B cell (primary cell): ENCODE data around the gene RFX2.

Source experiments
- CTCF ChIP-seq: fragments of 200-600 bp; IDR thresholded peaks from one replicate; pipeline ENCODE4 v1.8.0; 2022; ENCODE audit warnings: antibody characterized with exemption, mild to moderate bottlenecking
- EZH2 ChIP-seq: IDR thresholded peaks from 2 replicates; pipeline ENCODE4 v1.6.1; 2012; ENCODE audit warnings: borderline replicate concordance, low read depth, mild to moderate bottlenecking, moderate library complexity, low read length; ENCODE audit not compliant: insufficient read depth, poor library complexity, severe bottlenecking

- TF ChIP-seq CTCF (no peak), EZH2 (no peak)
Measured at GRCh38 chr19:5972355-5972731, 138.0 kb downstream of the RFX2 start.
